OCI-LY7 (cell line): ENCODE measurements around the gene CYP19A1. TPM values are rescaled to one million over a fixed set of nuclear protein-coding genes. Genes with fewer than 3 reads are reported as not detected.

Experiments
- BruUV-seq: library from RNA; stranded (reverse); fragments of 400-500 nt; replicated peaks from 2 replicates; lab custom pipeline; 2021; lab: Mats Ljungman, UMichigan
- CTCF ChIA-PET: fragments of 300-600 bp; sonication (Branson Sonifier 250); formaldehyde crosslinking; loops from one replicate; lab custom pipeline; 2022; ENCODE audit warnings: antibody characterized with exemption; ENCODE audit not compliant: unreplicated experiment; lab: Charles Lee
- POLR2A ChIA-PET: fragments of 300-600 bp; sonication (Branson Sonifier 250); formaldehyde crosslinking; loops from one replicate; lab custom pipeline; 2022; ENCODE audit warnings: antibody characterized with exemption; lab: Charles Lee
- DNase-seq: peaks from one replicate; pipeline ENCODE4 v3.0.0-alpha.2; 2015; ENCODE audit warnings: low spot score
- H2AFZ ChIP-seq: fragments of 200-600 bp; sonication (generic), shearing (Covaris generic); 2 replicates; pipeline ENCODE4 v1.6.1; 2014; ENCODE audit warnings: mild to moderate bottlenecking, antibody characterized with exemption, low read length, moderate library complexity
- H3K27ac ChIP-seq: fragments of 200-600 bp; sonication (generic); 2 replicates; pipeline ENCODE4 v1.5.1; 2014; ENCODE audit warnings: mixed run types, low read depth, mild to moderate bottlenecking, moderate library complexity, low read length, inconsistent platforms; ENCODE audit not compliant: poor library complexity, severe bottlenecking
- H3K36me3 ChIP-seq: fragments of 200-600 bp; sonication (generic); 2 replicates; pipeline ENCODE4 v1.6.1; 2014; ENCODE audit warnings: mild to moderate bottlenecking, antibody characterized with exemption, low read length, moderate library complexity, mixed read lengths; ENCODE audit not compliant: insufficient read depth
- H3K4me1 ChIP-seq: fragments of 200-600 bp; sonication (generic); 2 replicates; pipeline ENCODE4 v1.5.1; 2014; ENCODE audit warnings: mild to moderate bottlenecking, low read length; ENCODE audit not compliant: insufficient read depth, poor library complexity, severe bottlenecking
- H3K4me2 ChIP-seq: fragments of 200-600 bp; sonication (generic); 2 replicates; pipeline ENCODE4 v1.6.1; 2014; ENCODE audit warnings: mild to moderate bottlenecking, low read length
- H3K4me3 ChIP-seq: fragments of 200-600 bp; sonication (generic); 2 replicates; pipeline ENCODE4 v1.5.1; 2014; ENCODE audit warnings: mild to moderate bottlenecking, low read depth, low read length; ENCODE audit not compliant: poor library complexity, severe bottlenecking
- H3K79me2 ChIP-seq: fragments of 200-600 bp; sonication (generic); 2 replicates; pipeline ENCODE4 v1.6.1; 2016; ENCODE audit warnings: low read depth, mild to moderate bottlenecking, low read length, moderate library complexity, mixed read lengths; ENCODE audit not compliant: insufficient read depth
- H3K9me2 ChIP-seq: fragments of 200-600 bp; sonication (generic); 2 replicates; pipeline ENCODE4 v1.6.1; 2016; ENCODE audit warnings: mild to moderate bottlenecking, low read length, mixed read lengths; ENCODE audit not compliant: insufficient read depth
- H3K9me3 ChIP-seq: fragments of 200-600 bp; sonication (generic); 2 replicates; pipeline ENCODE4 v1.6.1; 2014; ENCODE audit warnings: mild to moderate bottlenecking, mixed run types, low read length, mixed read lengths
- H4K20me1 ChIP-seq: fragments of 200-600 bp; sonication (generic); 2 replicates; pipeline ENCODE4 v1.6.1; 2014; ENCODE audit warnings: mild to moderate bottlenecking, antibody characterized with exemption, low read length, moderate library complexity, mixed read lengths; ENCODE audit not compliant: insufficient read depth
- EZH2phosphoT487 ChIP-seq: fragments of 200-600 bp; sonication (generic); IDR thresholded peaks from 2 replicates; pipeline ENCODE4 v1.6.1; 2018; ENCODE audit warnings: low read depth, borderline replicate concordance, mild to moderate bottlenecking, mixed run types, antibody characterized with exemption, low read length, moderate library complexity, mixed read lengths
- intact Hi-C: fragments of 100-400 bp; cut with micrococcal nuclease; formaldehyde crosslinking; loops from one replicate; pipeline ENCODE4 v1.10.0; 2022; ENCODE audit not compliant: unreplicated experiment
- total RNA-seq, 2 experiments: library from RNA; depleted of rRNA in 1 of 2; stranded (reverse); fragments of >200 nt in 1 of 2; shearing (Covaris generic) in 1 of 2; gene quantifications; 2 replicates each; pipeline ENCODE4 v1.2.3, GENCODE V29; 2014 to 2022
- TF ChIP-seq, protein P1 (sequence below): fragments of 200-600 bp; sonication (generic); conservative IDR thresholded peaks from 2 replicates; pipeline ENCODE4 v1.5.1; 2014; ENCODE audit warnings: mild to moderate bottlenecking, antibody characterized with exemption, low read length, moderate library complexity, mixed read lengths

CYP19A1 gene
- total RNA-seq, 2 experiments from 2014 or later, result 0.13 TPM; not detected in 1

GRCh38 chr15:51218299-51218938 is 120.0 kb downstream of the CYP19A1 start:
- no peaks in the 10 kb centered on the region for H3K36me3 ChIP-seq
- intact Hi-C loops, result no loop called here
- H3K4me3 ChIP-seq, result no peak overlapping the region
- POLR2A ChIA-PET, result interaction anchor here (0.7 to 1.2 kb wide), 2 partner anchors 9 to 707 kb away, joined by 3 read pairs; no protein-coding TSS in a partner anchor
- H3K4me2 ChIP-seq, result no peak overlapping the region
- H3K27ac ChIP-seq, result no peak overlapping the region
- BruUV-seq, result no TSS peak
- no peaks in the 10 kb centered on the region for H3K9me3 ChIP-seq
- DNase-seq, result no peak
- no peaks in the 10 kb centered on the region for H4K20me1 ChIP-seq
- CTCF ChIA-PET, result no interaction called here
- H3K79me2 ChIP-seq, result no peaks in the 10 kb centered on the region
- H3K9me2 ChIP-seq, result no peaks in the 10 kb centered on the region
- TF ChIP-seq, protein P1, sequence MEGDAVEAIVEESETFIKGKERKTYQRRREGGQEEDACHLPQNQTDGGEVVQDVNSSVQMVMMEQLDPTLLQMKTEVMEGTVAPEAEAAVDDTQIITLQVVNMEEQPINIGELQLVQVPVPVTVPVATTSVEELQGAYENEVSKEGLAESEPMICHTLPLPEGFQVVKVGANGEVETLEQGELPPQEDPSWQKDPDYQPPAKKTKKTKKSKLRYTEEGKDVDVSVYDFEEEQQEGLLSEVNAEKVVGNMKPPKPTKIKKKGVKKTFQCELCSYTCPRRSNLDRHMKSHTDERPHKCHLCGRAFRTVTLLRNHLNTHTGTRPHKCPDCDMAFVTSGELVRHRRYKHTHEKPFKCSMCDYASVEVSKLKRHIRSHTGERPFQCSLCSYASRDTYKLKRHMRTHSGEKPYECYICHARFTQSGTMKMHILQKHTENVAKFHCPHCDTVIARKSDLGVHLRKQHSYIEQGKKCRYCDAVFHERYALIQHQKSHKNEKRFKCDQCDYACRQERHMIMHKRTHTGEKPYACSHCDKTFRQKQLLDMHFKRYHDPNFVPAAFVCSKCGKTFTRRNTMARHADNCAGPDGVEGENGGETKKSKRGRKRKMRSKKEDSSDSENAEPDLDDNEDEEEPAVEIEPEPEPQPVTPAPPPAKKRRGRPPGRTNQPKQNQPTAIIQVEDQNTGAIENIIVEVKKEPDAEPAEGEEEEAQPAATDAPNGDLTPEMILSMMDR, result no peak
- no peak for TF ChIP-seq EZH2phosphoT487
- no peak overlapping the region for H2AFZ ChIP-seq
- H3K4me1 ChIP-seq, result no peaks in the 10 kb centered on the region

GRCh38 chr15:51212909-51213308 is 125.5 kb downstream of the CYP19A1 start:
- intact Hi-C loops, result no loop called here
- no peak overlapping the region for H3K4me3 ChIP-seq
- H3K27ac ChIP-seq, result no peak overlapping the region
- DNase-seq, result no peak
- no peaks in the 10 kb centered on the region for H3K9me2 ChIP-seq
- TF ChIP-seq, protein P1, result no peak
- TF ChIP-seq EZH2phosphoT487, result no peak
- POLR2A ChIA-PET, result no interaction called here
- CTCF ChIA-PET, result no interaction called here
- H2AFZ ChIP-seq, result no peak overlapping the region
- H4K20me1 ChIP-seq, result no peaks in the 10 kb centered on the region
- no peaks in the 10 kb centered on the region for H3K9me3 ChIP-seq
- H3K79me2 ChIP-seq, result no peaks in the 10 kb centered on the region
- H3K4me1 ChIP-seq, result no peaks in the 10 kb centered on the region
- BruUV-seq, result no TSS peak
- H3K4me2 ChIP-seq, result no peak overlapping the region
- H3K36me3 ChIP-seq, result no peaks in the 10 kb centered on the region

- Histone ChIP-seq H2AFZ (no peak overlapping the region), H4K20me1 (no peaks in the 10 kb centered on the region), H3K4me2 (no peak overlapping the region), H3K9me2 (no peaks in the 10 kb centered on the region), H3K4me1 (no peaks in the 10 kb centered on the region), H3K79me2 (no peaks in the 10 kb centered on the region), H3K36me3 (no peaks in the 10 kb centered on the region), H3K9me3 (no peaks in the 10 kb centered on the region), H3K4me3 (no peak overlapping the region), H3K27ac (no peak overlapping the region)
- no TSS peak for BruUV-seq
- no peak for DNase-seq
- intact Hi-C loops, result no loop called here
- POLR2A ChIA-PET, result interaction anchor here (0.8 kb wide), 1 partner anchor 186 kb away, joined by 3 read pairs; no protein-coding TSS in a partner anchor
- CTCF ChIA-PET, result no interaction called here
- TF ChIP-seq, protein P1, result no peak
- no peak for TF ChIP-seq EZH2phosphoT487
Observed at GRCh38 chr15:51212239-51212638, 126.2 kb downstream of the CYP19A1 start.
